ENCODE results near the gene NINL.

DNA sequence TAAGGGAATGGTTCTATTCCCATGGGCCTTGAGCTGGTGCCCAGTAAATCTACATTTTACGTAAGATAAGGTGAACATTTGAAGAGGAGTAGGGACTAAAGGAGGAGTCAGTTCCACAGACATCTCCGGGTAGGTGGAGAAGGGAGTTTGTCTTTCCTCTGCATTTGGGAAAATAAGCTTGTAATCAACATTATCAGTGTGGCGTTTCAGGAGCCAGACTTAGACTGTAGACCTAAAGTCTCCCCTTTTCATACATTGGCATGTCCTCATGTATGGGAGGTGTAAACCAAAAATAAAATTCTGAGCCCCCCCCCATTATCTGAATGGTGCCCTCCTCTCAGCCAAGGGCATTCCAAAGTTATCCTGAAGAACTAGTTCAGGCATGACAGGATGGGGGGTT lies 40.2 kb downstream of the NINL start:
- TF ChIP-seq, protein P1, sequence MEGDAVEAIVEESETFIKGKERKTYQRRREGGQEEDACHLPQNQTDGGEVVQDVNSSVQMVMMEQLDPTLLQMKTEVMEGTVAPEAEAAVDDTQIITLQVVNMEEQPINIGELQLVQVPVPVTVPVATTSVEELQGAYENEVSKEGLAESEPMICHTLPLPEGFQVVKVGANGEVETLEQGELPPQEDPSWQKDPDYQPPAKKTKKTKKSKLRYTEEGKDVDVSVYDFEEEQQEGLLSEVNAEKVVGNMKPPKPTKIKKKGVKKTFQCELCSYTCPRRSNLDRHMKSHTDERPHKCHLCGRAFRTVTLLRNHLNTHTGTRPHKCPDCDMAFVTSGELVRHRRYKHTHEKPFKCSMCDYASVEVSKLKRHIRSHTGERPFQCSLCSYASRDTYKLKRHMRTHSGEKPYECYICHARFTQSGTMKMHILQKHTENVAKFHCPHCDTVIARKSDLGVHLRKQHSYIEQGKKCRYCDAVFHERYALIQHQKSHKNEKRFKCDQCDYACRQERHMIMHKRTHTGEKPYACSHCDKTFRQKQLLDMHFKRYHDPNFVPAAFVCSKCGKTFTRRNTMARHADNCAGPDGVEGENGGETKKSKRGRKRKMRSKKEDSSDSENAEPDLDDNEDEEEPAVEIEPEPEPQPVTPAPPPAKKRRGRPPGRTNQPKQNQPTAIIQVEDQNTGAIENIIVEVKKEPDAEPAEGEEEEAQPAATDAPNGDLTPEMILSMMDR (IDR thresholded peaks at IDR 0.05 in 4 of 5, conservative IDR thresholded peaks at IDR 0.05 in 1 of 5): no peak
- no peak for TF ChIP-seq POLR2A (IDR thresholded peaks at IDR 0.05)

Data from gastrocnemius medialis (tissue), 4 donors.